Skin epidermis (tissue), 12 donors: ENCODE results near the gene ZNF335.
A peak's percentile ranks its signal among the peaks of the same experiment; 100 is the strongest.

Experiments
- H3K27ac ChIP-seq, 21 experiments: fragments of 200-600 bp; sonication (generic) in 11 of 21; one replicate each; pipeline ENCODE4 v1.5.0; 2020; ENCODE audit warnings: mild to moderate bottlenecking in 3 of 21, inconsistent platforms in 2 of 21, moderate library complexity in 2 of 21
- H3K4me3 ChIP-seq, 7 experiments: fragments of 200-600 bp; sonication (generic) in 2 of 7; one replicate each; pipeline ENCODE4 v1.5.0; 2020; ENCODE audit warnings: inconsistent platforms in 2 of 7, mild to moderate bottlenecking in 2 of 7, moderate library complexity in 1 of 7

The ZNF335 gene, protein sequence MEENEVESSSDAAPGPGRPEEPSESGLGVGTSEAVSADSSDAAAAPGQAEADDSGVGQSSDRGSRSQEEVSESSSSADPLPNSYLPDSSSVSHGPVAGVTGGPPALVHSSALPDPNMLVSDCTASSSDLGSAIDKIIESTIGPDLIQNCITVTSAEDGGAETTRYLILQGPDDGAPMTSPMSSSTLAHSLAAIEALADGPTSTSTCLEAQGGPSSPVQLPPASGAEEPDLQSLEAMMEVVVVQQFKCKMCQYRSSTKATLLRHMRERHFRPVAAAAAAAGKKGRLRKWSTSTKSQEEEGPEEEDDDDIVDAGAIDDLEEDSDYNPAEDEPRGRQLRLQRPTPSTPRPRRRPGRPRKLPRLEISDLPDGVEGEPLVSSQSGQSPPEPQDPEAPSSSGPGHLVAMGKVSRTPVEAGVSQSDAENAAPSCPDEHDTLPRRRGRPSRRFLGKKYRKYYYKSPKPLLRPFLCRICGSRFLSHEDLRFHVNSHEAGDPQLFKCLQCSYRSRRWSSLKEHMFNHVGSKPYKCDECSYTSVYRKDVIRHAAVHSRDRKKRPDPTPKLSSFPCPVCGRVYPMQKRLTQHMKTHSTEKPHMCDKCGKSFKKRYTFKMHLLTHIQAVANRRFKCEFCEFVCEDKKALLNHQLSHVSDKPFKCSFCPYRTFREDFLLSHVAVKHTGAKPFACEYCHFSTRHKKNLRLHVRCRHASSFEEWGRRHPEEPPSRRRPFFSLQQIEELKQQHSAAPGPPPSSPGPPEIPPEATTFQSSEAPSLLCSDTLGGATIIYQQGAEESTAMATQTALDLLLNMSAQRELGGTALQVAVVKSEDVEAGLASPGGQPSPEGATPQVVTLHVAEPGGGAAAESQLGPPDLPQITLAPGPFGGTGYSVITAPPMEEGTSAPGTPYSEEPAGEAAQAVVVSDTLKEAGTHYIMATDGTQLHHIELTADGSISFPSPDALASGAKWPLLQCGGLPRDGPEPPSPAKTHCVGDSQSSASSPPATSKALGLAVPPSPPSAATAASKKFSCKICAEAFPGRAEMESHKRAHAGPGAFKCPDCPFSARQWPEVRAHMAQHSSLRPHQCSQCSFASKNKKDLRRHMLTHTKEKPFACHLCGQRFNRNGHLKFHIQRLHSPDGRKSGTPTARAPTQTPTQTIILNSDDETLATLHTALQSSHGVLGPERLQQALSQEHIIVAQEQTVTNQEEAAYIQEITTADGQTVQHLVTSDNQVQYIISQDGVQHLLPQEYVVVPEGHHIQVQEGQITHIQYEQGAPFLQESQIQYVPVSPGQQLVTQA (N-terminal part only)

DNA sequence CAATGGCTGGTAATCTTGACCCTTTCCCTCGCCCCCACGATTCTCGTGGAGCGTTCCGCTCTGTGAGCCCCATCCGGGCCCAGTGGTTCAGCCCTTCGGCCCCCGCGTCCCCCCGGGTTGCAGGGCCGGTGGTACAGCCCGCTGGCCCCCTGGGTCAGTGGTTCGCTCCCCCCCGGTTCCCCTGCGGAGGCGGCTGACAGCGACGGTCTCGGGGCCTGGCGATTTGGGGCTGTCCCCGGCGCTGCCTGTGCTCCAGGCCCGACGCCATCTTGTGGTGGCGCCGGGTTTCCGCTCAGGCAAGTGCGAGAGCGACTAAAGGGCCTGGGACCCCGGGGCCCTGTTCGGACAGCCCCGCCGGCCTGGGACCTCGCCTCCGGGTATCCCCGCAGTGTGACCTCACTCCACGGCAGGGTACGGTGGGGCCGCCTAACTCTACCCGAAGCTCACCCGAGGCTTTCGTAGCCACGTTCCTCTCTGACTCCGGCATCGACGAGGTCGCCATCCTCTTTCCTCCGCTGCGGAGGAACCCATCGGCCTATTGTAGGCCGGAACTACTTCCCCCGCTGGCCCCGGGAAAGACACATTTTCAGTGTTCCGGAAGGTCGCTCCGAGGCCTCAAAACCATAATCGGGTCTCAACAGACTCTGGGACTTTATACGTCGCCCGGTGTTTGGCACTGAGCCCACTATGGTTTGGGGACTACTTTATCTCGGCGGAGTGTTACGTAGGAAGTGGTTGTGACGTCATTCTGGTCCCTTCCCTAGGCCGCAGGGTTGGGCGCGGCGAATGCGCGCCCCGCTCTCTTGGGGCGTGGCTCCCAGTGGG, at the start of gene ZNF335:
Gene ZNF335, minus strand, starts transcription at position 529 of the 825 bp plus-strand sequence. CDS start 793 bp downstream, outside the sequence.
- peak within 1 kb of the TSS; percentile 65 to 94 (median 87) for H3K4me3 ChIP-seq
- peak within 1 kb of the TSS; percentile 98 to 100 (median 100) for H3K27ac ChIP-seq

DNA sequence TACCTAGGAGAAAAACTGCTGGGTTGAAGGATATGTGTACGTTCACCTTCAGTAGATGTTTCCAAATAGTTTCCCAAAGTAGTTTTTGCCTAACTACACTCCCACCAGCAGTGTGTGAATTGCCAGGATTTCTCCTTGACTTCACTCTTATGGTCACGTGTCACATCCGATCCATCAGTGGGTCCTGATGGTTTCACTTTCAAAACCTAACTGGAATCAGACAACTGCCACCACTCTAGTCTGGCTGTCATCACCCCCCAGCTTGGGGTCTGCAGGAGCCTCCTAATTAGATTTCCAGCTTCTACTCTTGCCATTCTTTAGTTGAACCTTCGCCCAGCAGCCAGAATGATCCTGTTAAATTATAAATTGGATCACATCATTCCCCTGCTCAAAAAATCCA, 48.6 kb upstream of the ZNF335 start:
- H3K27ac ChIP-seq = no peak overlapping the region
- H3K4me3 ChIP-seq = no peak overlapping the region

DNA sequence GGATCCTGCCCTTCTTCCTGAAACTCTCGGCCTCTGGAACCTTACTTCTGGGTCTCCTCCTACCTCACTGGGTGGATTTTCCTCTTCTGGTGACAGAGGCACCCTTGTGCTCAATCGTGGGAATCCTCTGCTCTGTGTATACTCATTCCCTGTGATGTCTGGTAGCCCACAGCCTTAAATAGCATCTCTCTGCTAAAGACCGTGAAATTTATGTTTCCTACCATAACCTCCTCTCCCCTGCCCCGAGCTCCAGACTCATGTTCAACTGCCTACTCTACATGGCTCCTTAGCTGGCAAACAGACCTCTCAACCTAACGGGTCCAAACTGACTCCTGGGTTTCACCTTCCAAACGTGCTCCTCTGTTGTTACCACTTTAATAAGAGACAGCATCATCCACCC, 46.6 kb upstream of the ZNF335 start:
- no peak overlapping the region for H3K27ac ChIP-seq
- no peak overlapping the region for H3K4me3 ChIP-seq

DNA sequence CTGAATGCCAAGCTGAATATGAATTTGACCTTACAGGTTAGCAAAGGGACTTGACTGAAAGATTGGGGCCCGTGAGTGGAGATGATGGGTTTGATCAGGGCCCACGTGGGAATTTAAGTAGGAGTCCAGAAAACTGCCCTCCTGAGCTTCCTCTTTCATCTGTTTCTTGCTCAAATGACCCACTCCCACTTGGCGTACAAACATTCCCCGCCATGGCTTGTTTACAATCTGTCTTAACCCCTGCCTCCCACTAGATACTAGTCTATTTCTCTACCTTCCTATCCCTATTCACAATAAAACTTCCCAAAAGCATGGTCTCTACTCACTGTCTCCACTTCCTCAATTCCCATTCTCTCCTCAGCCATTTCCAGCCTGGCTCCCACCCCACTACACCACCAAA, 46.1 kb upstream of the ZNF335 start:
- no peak overlapping the region for H3K27ac ChIP-seq
- no peak overlapping the region for H3K4me3 ChIP-seq

DNA sequence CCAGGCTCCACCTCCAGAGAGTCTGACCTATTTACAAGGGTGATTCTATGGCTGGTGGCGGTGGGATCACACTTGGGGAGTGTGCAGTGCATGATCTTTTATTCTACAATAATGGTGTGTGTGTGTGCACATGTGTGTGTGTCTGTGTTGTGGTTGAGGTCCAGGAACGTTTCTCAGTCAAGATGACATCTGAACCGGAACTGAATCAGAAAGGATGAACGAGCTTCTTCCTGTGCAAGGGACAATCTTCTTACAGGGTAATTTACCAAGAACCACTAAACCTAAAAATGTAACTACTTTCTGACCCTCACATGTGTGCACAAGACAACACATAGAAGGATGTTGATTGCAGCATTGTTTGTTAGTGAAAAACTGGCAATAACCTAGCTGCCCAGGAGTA, 45.3 kb upstream of the ZNF335 start:
- H3K4me3 ChIP-seq = no peak overlapping the region
- H3K27ac ChIP-seq = no peak overlapping the region

DNA sequence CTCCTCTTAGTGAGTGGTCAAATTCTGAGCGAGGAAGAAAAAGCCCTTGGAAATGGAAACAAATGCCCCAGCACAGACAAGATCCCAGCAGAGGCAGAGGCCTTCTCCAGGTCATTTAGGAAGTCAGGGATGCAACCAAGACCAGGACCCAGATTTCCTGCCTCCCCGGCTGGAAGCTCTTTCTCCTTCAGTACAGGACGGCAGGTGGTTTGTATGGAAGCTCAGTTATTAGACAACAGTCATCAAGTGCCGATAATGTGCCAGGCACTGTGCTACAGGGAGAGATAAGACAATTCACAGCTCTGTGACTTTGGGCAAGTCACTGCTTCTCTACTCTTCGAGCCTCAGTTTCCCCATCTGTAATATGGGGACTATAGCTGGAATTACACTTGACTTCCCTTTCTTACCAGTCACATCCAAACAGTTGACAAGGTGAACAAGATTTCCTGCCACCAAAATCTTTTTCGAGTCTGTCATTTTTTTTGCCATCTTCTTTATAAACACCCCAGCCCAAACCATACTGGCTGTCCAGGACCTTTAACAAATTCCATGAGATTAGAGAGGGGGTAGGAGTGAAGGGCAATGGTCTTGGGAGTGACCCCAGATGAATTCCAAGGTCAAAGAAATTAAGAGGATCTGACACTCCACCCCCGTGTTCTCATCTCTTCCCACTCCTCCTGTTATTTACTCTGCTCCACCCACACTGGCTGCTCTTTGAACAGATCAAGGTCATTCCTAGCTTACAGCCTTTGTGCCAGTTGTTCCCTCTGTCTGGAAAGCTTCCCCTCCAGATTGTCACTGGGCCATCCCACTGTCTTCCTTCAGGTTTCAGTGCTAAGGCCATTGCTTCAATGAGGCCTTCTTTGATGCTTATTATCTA, 42.8 kb upstream of the ZNF335 start:
- Histone ChIP-seq H3K4me3 (no peak overlapping the region), H3K27ac (no peak overlapping the region)

DNA sequence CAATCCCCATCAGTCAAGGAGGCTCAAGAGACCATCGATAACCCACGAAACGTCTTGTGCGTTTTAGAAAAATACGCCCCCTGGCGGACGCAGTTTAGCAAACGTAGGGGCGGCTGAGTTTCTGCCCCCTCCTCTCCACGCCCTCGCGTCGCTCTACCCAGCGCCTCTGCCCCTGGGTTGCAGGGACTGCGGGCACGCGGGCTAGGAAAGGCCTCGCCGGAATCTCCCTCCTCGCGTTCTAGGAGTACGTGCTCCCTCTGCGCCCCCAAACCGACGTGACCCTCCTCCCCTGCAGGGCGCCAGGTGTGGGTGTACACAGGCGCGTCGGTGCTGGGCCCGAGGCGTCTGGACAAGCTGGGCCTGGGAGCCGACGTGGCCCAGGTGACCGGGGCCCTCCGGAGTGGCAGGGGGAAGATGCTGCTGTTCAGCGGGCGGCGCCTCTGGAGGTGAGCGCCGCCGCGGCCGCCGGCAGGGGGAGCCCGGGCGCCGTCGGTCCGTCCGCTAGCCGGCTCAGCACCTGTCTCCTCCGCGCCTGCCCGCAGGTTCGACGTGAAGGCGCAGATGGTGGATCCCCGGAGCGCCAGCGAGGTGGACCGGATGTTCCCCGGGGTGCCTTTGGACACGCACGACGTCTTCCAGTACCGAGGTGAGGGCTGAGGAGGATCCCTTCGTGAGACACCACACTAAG, 42.0 kb upstream of the ZNF335 start:
- Histone ChIP-seq H3K27ac (peak overlapping the region in 1 of 21 experiments; percentile 2), H3K4me3 (peak overlapping the region in 3 of 7 experiments; percentile 6 to 24 (median 10))

DNA sequence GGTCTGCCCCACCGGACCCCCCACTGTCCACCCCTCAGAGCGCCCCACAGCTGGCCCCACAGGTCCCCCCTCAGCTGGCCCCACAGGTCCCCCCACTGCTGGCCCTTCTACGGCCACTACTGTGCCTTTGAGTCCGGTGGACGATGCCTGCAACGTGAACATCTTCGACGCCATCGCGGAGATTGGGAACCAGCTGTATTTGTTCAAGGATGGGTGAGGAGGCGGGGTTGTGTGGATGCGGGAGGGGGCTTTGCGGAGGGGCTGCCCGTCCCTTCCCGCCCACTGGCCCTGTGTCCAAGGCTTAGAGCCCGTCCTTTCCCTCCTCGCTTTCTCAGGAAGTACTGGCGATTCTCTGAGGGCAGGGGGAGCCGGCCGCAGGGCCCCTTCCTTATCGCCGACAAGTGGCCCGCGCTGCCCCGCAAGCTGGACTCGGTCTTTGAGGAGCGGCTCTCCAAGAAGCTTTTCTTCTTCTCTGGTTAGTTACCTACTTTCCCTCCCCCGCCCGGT, 41.4 kb upstream of the ZNF335 start:
- Histone ChIP-seq H3K4me3 (peak overlapping the region in 3 of 7 experiments; percentile 6 to 24 (median 10)), H3K27ac (no peak overlapping the region)

DNA sequence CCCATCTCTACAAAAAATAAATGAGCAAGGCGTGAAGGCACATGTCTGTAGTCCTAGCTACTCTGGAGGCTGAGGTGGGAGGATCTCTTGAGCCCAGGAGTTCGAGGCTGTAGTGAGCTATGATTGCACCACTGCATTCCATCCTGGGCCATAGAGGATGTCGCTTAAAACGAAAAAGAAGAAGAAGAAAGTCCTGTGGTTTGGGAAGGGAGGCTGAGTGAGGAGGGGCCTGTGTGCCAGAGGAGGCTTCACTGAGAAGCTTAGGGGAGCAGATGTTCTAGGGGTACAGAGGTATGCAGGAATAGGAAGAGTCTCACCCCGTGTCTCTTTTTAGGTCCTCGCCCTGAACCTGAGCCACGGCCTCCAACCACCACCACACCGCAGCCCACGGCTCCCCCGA, 40.9 kb upstream of the ZNF335 start:
- peak overlapping the region in 1 of 7 experiments; percentile 24 for H3K4me3 ChIP-seq
- no peak overlapping the region for H3K27ac ChIP-seq

DNA sequence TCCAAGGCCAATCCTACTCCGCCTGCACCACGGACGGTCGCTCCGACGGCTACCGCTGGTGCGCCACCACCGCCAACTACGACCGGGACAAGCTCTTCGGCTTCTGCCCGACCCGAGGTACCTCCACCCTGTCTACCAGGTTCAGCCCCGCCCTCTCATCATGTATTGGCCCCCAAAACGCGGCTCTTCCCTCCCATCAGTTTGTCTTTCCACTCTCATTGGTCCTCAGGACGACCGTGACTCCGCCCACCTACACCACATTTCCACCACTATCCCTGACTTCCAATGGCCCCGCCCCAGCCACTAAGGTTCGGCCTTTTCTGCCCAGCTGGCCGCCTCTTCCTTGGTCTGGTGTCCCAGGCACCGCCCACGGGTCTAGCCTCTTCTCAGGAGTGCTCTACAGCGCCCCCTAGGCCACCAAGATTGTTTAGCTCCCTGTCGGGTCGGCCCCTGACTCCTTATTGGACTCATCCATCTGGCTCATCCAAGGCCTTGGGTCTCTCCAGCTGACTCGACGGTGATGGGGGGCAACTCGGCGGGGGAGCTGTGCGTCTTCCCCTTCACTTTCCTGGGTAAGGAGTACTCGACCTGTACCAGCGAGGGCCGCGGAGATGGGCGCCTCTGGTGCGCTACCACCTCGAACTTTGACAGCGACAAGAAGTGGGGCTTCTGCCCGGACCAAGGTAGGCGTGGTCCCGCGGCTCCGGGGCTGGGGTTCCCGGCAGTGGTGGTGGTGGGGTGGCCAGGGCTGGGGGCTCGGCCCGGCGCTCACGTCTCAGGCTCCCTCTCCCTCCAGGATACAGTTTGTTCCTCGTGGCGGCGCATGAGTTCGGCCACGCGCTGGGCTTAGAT, 39.9 kb upstream of the ZNF335 start:
- peak overlapping the region in 5 of 21 experiments; percentile 2 to 66 (median 43) for H3K27ac ChIP-seq
- H3K4me3 ChIP-seq = peak overlapping the region in 3 of 7 experiments; percentile 7 to 29 (median 15)

DNA sequence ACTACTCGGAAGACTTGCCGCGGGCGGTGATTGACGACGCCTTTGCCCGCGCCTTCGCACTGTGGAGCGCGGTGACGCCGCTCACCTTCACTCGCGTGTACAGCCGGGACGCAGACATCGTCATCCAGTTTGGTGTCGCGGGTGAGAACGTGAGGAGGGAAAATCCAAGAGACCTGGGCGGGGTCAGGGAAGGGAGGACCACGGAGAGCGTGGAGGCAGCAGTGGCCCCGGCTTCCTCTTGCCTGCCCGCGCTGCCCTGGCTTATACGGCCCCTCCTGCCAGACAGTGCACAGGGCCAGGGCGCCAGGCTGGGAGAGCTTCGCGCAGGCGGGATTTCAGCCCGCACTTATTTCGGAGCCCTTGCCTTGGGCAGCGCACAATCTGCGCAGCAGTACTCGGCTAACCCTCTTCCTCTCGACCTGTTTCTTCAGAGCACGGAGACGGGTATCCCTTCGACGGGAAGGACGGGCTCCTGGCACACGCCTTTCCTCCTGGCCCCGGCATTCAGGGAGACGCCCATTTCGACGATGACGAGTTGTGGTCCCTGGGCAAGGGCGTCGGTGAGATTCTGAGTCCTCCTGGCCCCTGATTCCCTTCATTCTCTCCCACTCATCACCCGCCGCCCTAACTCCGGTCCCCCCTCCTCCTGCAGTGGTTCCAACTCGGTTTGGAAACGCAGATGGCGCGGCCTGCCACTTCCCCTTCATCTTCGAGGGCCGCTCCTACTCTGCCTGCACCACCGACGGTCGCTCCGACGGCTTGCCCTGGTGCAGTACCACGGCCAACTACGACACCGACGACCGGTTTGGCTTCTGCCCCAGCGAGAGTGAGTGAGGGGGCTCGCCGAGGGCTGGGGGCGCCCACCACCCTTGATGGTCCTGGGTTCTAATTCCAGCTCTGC, 38.7 kb upstream of the ZNF335 start:
- peak overlapping the region in 12 of 21 experiments; percentile 1 to 66 (median 27) for H3K27ac ChIP-seq
- peak overlapping the region in 6 of 7 experiments; percentile 1 to 29 (median 6) for H3K4me3 ChIP-seq

DNA sequence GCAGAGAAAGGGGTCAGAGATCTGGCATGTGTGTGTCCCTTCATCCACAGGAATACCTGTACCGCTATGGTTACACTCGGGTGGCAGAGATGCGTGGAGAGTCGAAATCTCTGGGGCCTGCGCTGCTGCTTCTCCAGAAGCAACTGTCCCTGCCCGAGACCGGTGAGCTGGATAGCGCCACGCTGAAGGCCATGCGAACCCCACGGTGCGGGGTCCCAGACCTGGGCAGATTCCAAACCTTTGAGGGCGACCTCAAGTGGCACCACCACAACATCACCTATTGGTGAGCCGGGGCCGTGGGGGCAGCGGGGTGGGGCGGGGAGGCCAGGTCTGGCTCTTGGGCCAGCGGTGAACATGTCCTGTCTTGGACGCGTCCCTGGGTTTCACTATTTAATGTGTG, 37.8 kb upstream of the ZNF335 start:
- peak overlapping the region in 3 of 7 experiments; percentile 2 to 29 (median 7) for H3K4me3 ChIP-seq

DNA sequence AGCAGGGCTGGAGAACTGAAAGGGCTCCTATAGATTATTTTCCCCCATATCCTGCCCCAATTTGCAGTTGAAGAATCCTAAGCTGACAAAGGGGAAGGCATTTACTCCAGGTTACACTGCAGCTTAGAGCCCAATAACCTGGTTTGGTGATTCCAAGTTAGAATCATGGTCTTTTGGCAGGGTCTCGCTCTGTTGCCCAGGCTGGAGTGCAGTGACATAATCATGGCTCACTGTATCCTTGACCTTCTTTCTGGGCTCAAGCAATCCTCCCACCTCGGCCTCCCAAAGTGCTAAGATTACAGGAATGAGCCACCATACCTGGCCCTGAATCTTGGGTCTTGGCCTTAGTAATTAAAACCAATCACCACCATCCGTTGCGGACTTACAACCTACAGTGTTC, 35.7 kb upstream of the ZNF335 start:
- H3K4me3 ChIP-seq = no peak overlapping the region
- peak overlapping the region in 3 of 21 experiments; percentile 5 to 63 (median 37) for H3K27ac ChIP-seq

More for the DNA sequence above, 37.8 kb upstream of the ZNF335 start:
- peak overlapping the region in 5 of 21 experiments; percentile 2 to 66 (median 50) for H3K27ac ChIP-seq

DNA sequence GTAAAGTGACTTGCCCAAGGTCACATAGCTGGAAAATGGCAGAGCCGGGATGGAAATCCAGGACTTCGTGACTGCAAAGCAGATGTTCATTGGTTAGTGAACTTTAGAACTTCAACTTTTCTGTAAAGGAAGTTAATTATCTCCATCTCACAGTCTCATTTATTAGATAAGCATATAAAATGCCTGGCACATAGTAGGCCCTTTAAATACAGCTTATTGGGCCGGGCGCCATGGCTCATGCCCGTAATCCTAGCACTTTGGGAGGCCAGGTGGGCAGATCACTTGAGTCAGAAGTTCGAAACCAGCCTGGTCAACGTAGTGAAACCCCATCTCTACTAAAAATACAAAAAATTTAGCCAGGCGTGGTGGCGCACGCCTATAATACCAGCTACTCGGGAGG, 35.0 kb upstream of the ZNF335 start:
- Histone ChIP-seq H3K4me3 (no peak overlapping the region), H3K27ac (peak overlapping the region in 1 of 21 experiments; percentile 80)
